GM18861 (cell line): Measurements from ENCODE around the gene BANF1.

Experiments used
- ATAC-seq: cut with Tn5 transposase; IDR thresholded peaks from one replicate; pipeline ENCODE4 v1.9.1; 2021; ENCODE audit not compliant: unreplicated experiment

The BANF1 gene

DNA sequence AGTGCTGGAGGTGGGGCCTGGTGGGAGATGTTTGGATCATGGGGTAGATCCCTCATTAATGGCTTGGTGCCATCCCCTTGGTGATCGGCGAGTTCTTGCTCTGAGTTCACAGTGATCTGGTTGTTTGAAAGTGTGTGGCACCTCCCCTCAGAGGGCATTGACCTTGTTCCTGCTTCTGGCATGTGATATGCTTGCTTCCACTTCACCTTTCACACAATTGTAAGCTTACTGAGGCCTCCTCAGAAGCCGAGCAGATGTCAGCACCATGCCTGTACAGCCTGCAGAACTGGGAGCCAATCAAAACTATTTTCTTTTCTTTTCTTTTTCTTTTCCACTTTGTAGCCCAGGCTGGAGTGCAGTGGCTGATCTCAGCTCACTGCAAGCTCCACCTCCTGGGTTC, 35.0 kb downstream of the BANF1 start:
- no peak for ATAC-seq

- no peak for ATAC-seq
Observed at GRCh38 chr11:66039765-66040164, 37.5 kb downstream of the BANF1 start.

- no peak for ATAC-seq
Observed at GRCh38 chr11:66042227-66042995, 40.1 kb downstream of the BANF1 start.

- ATAC-seq, result no peak
Observed at GRCh38 chr11:66042996-66043906, 40.9 kb downstream of the BANF1 start.

- no peak for ATAC-seq
Observed at GRCh38 chr11:66044757-66045156, 42.5 kb downstream of the BANF1 start.

- peak; percentile 45 for ATAC-seq
Observed at GRCh38 chr11:66045177-66045639, 42.9 kb downstream of the BANF1 start.

- no peak for ATAC-seq
Observed at GRCh38 chr11:66046901-66047300, 44.6 kb downstream of the BANF1 start.

DNA sequence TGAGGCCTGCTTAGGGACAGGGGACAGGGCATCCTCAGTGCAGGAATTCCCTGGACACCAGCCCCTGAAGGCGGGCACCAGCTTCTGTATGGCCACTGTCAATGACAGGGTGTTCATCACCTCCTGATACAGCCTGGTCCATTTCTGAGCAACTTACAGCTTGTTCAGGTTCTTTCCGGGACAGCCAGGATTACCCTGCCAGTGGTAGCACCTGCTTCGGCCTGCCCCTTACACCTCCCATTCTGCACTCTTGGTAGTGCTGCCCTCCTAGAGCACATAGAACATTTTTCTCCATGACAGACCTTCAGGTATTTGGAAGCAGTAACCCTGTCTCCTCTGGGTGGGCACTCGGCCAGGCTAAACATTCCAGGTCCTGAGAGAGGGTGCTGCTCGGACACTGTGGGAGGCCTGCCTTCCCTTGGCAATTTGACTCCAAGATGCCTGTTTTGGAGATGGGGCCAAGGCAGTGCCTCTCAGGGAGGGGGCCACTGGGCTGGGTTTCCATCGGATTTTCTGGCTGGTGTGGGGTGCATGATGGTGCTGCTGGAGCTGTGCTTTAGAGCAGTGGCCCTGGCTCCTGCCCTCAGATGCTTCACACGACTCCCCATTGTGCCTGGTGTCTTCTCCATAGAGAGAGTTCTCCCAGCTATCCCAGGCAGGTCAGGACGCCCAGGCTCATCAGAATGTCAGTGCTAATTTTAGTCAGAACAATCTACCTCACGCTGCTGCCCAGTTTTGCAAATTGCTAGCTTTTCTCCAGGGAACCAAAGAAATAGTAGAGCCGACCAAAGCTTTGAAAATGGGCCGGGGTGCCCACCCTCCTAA, 45.5 kb downstream of the BANF1 start:
- ATAC-seq, result no peak

- no peak for ATAC-seq
Observed at GRCh38 chr11:66048547-66049323, 46.4 kb downstream of the BANF1 start, which contains the start of gene GAL3ST3. Gene GAL3ST3 (minus strand): TSS chr11:66049161. CDS start chr11:66045415, 3,746 bp downstream.

DNA sequence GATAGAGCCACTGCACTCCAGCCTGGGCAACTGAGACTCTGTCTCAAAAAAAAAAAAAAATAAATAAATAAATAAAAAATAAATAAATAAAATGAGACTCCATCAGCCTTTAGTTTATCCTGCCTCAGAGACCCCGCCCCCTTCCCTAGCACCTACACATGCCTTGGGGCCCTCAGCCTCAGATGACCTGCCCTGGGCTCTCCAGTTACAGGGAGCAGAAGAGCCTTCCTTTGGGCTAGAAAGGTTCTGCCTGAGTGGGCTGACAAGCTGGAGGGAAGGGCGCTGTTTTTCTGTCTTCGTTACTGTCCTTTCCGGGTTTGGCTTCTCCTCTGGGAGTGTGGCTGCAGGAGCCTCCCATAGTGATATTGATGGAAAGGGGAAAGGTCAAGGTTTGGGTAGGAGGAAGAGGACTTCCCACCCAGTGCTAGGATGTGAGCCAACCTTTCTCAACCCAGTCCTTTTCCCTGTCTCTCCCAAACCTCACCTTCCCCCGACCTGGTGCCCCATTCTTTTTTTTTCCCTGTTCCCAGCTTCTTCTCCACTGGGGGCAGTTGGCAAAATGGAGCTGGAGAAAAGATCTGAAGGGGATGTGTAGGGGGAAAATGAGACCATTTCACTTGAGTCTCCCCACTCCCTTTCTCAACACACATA, 48.4 kb downstream of the BANF1 start:
- ATAC-seq, result no peak

DNA sequence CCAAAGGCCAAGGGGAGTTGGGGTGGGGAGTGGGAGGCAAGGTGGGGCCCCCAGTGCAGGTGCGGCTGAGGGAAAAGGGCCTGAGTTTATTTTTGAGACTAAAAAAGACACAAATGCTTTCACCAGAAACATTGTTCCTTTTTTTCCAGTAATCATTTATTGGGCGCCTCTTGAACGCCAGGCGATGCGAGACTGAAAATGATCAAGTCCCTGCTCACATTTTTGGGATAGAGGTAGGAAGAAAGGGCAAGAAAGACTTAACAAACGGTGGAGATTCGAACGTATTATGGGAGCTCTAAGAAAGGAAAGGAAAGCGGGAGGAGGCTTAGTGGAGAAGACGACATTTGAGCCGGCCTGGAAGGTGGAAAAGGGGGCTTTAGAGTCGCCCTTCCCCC, 49.1 kb downstream of the BANF1 start:
- no peak for ATAC-seq

DNA sequence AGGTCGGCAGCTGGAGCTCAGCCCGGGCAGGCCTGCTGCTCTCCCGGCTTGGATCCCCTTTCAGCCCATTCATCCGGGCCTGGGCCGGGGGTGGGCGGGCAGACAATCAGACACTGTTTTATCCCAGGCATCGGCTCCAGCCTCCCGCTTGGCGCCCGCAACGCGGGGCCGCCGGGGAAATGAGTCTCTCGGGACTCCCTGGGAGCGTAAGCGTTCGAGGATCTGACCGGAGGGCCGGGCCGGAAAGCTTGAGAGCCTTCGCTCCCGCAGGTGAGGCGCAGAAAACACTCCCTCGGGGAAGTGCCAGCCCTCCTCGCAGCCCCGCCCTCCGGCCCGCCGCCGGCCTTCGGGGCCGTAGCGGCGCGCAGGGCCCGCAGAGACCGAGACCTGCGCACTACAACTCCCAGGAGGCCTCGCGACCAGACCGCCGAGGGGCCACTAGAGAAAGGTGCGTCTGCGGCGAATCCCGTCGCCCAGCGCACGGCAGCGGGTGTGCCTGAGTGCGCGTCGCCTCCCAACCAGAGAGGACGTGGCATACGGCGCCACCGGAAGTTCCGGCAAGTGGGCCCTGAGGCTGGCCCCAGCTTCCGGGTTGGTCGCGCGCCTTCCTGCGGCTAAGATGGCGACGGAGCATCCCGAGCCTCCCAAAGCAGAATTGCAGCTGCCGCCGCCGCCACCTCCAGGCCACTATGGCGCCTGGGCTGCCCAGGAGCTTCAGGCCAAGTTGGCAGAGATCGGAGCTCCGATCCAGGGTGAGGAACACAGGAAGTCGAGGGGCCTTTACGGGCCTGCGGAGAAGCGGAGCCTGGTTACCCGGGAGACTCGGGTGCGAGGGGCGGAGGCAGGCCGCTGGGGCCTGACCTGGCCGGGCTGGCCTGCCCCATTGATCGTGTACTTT, 49.7 kb downstream of the BANF1 start, which contains the start of gene SF3B2:
Gene SF3B2 (plus strand): TSS at position 599 of the 898 bp plus-strand sequence. CDS start 21 bp downstream, at position 620.
- ATAC-seq, result peak; percentile 91

GRCh38 chr11:66052664-66052982, 50.3 kb downstream of the BANF1 start:
- no peak for ATAC-seq
